ENCODE measurements around the gene RGS12. TPM values are rescaled to one million over a fixed set of nuclear protein-coding genes. Genes with fewer than 3 reads are reported as not detected.

RGS12 gene
- total RNA-seq, 1 donor from 2014 or later = 19.0 TPM

- H3K4me1 Mint-ChIP-seq (ENCODE audit: low read depth) = peaks cover 25% of the 10 kb centered on the region
- no peaks in the 10 kb centered on the region for H3K27me3 Mint-ChIP-seq (ENCODE audit: low read depth)
- no peak overlapping the region for H3K27ac Mint-ChIP-seq (ENCODE audit: unreplicated experiment)
- peaks cover 5% of the 10 kb centered on the region for H3K9me3 Mint-ChIP-seq (ENCODE audit: low read depth)
- no peak overlapping the region for H3K4me3 Mint-ChIP-seq (ENCODE audit: unreplicated experiment)
- peaks cover 1% of the 10 kb centered on the region for H3K36me3 Mint-ChIP-seq (ENCODE audit: low read depth)
- no peak for DNase-seq (ENCODE audit: low spot score)
- TF ChIP-seq CTCF (IDR thresholded peaks at IDR 0.05) = no peak
Observed at GRCh38 chr4:3302786-3303564, 10.2 kb downstream of the RGS12 start.

GRCh38 chr4:3303565-3303824 is 10.7 kb downstream of the RGS12 start:
- no peaks in the 10 kb centered on the region for H3K36me3 Mint-ChIP-seq (ENCODE audit: low read depth)
- no peak overlapping the region for H3K27ac Mint-ChIP-seq (ENCODE audit: unreplicated experiment)
- no peak overlapping the region for H3K4me3 Mint-ChIP-seq (ENCODE audit: unreplicated experiment)
- peaks cover 29% of the 10 kb centered on the region for H3K4me1 Mint-ChIP-seq (ENCODE audit: low read depth)
- peaks cover under 1% of the 10 kb centered on the region for H3K9me3 Mint-ChIP-seq (ENCODE audit: low read depth)
- no peaks in the 10 kb centered on the region for H3K27me3 Mint-ChIP-seq (ENCODE audit: low read depth)
- DNase-seq (ENCODE audit: low spot score) = no peak
- no peak for TF ChIP-seq CTCF (IDR thresholded peaks at IDR 0.05)

- Mint-ChIP-seq H3K4me1 (ENCODE audit: low read depth) (peaks cover 32% of the 10 kb centered on the region), H3K27me3 (ENCODE audit: low read depth) (no peaks in the 10 kb centered on the region), H3K36me3 (ENCODE audit: low read depth) (no peaks in the 10 kb centered on the region), H3K27ac (ENCODE audit: unreplicated experiment) (no peak overlapping the region), H3K9me3 (ENCODE audit: low read depth) (no peaks in the 10 kb centered on the region), H3K4me3 (ENCODE audit: unreplicated experiment) (no peak overlapping the region)
- no peak for TF ChIP-seq CTCF (IDR thresholded peaks at IDR 0.05)
- no peak for DNase-seq (ENCODE audit: low spot score)
Observed at GRCh38 chr4:3303923-3304710, 11.3 kb downstream of the RGS12 start.

- peaks cover 30% of the 10 kb centered on the region for H3K4me1 Mint-ChIP-seq (ENCODE audit: low read depth)
- H3K9me3 Mint-ChIP-seq (ENCODE audit: low read depth) = no peaks in the 10 kb centered on the region
- no peak for TF ChIP-seq CTCF (IDR thresholded peaks at IDR 0.05)
- DNase-seq (ENCODE audit: low spot score) = peak; percentile 42
- no peak overlapping the region for H3K4me3 Mint-ChIP-seq (ENCODE audit: unreplicated experiment)
- H3K36me3 Mint-ChIP-seq (ENCODE audit: low read depth) = no peaks in the 10 kb centered on the region
- no peaks in the 10 kb centered on the region for H3K27me3 Mint-ChIP-seq (ENCODE audit: low read depth)
- no peak overlapping the region for H3K27ac Mint-ChIP-seq (ENCODE audit: unreplicated experiment)
Observed at GRCh38 chr4:3304831-3305609, 12.2 kb downstream of the RGS12 start.
